PC-3 (cell line): ENCODE results near the gene FAM107B. TPM values are rescaled to one million over a fixed set of nuclear protein-coding genes. Genes with fewer than 3 reads are reported as not detected.

ENCODE experiments used
- ATAC-seq: fragments of 200-7000 bp; cut with Tn5 transposase; 2 replicates; pipeline ENCODE4 v1.9.1; 2020; ENCODE audit warnings: mild to moderate bottlenecking, moderate library complexity
- BruUV-seq: library from RNA; stranded (reverse); fragments of 400-500 nt; replicated peaks from 2 replicates; lab custom pipeline; 2021; lab: Mats Ljungman, UMichigan
- CTCF ChIA-PET: fragments of 300-600 bp; sonication (Branson Sonifier 250); formaldehyde crosslinking; loops from one replicate; lab custom pipeline; 2022; ENCODE audit warnings: antibody characterized with exemption; lab: Charles Lee
- POLR2A ChIA-PET: fragments of 300-600 bp; sonication (Branson Sonifier 250); formaldehyde crosslinking; loops from one replicate; lab custom pipeline; 2022; ENCODE audit warnings: antibody characterized with exemption; ENCODE audit not compliant: unreplicated experiment; lab: Charles Lee
- DNase-seq: peaks from one replicate; pipeline ENCODE4 v3.0.0-alpha.2; 2015
- H2AFZ ChIP-seq: fragments of 300-600 bp; sonication (generic); 2 replicates; pipeline ENCODE4 v1.6.0; 2016; ENCODE audit warnings: antibody characterized with exemption, low read length
- H3F3A ChIP-seq: fragments of 300-600 bp; sonication (generic); one replicate; pipeline ENCODE4 v1.6.0; 2017; ENCODE audit warnings: antibody characterized with exemption, low read length, control low read depth, mild to moderate bottlenecking; ENCODE audit not compliant: unreplicated experiment
- H3K27ac ChIP-seq: fragments of 300-600 bp; sonication (generic); 2 replicates; pipeline ENCODE4 v1.5.1; 2016; ENCODE audit warnings: mild to moderate bottlenecking, low read length
- H3K27me3 ChIP-seq: fragments of 300-600 bp; sonication (generic); 2 replicates; pipeline ENCODE4 v1.6.1; 2016; ENCODE audit warnings: low read length, mixed read lengths
- H3K36me3 ChIP-seq: fragments of 300-600 bp; sonication (generic); 2 replicates; pipeline ENCODE4 v1.6.1; 2016; ENCODE audit warnings: low read depth, mixed run types, low read length, mixed read lengths
- H3K4me1 ChIP-seq: fragments of 300-600 bp; sonication (generic); 2 replicates; pipeline ENCODE4 v1.5.1; 2016; ENCODE audit warnings: low read length; ENCODE audit not compliant: insufficient read depth
- H3K4me2 ChIP-seq: fragments of 300-600 bp; sonication (generic); 2 replicates; pipeline ENCODE4 v1.6.0; 2016; ENCODE audit warnings: low read length
- H3K4me3 ChIP-seq: fragments of 300-600 bp; sonication (generic); 2 replicates; pipeline ENCODE4 v1.5.1; 2016; ENCODE audit warnings: mild to moderate bottlenecking, low read length, mixed read lengths
- H3K79me2 ChIP-seq: fragments of 300-600 bp; sonication (generic); 2 replicates; pipeline ENCODE4 v1.6.1; 2017; ENCODE audit warnings: low read length, mixed read lengths
- H3K9ac ChIP-seq: fragments of 300-600 bp; sonication (generic); 2 replicates; pipeline ENCODE4 v1.6.0; 2016; ENCODE audit warnings: mild to moderate bottlenecking, low read length
- H3K9me2 ChIP-seq: fragments of 300-600 bp; sonication (generic); replicated peaks from 2 replicates; pipeline ENCODE4 v1.6.1; 2016; ENCODE audit warnings: mixed run types, low read length, mixed read lengths
- H3K9me3 ChIP-seq: fragments of 300-600 bp; sonication (generic); 2 replicates; pipeline ENCODE4 v1.6.1; 2016; ENCODE audit warnings: low read length, mixed read lengths
- H4K20me1 ChIP-seq: fragments of 300-600 bp; sonication (generic); 2 replicates; pipeline ENCODE4 v1.6.1; 2016; ENCODE audit warnings: low read length, mixed read lengths
- CTCF ChIP-seq: fragments of 300-600 bp; sonication (generic); conservative IDR thresholded peaks from 2 replicates; pipeline ENCODE4 v1.5.1; 2017; ENCODE audit warnings: antibody characterized with exemption, low read depth, mild to moderate bottlenecking, low read length
- EZH2 ChIP-seq: fragments of 300-600 bp; sonication (generic); IDR thresholded peaks from one replicate; pipeline ENCODE4 v1.6.1; 2017; ENCODE audit warnings: antibody characterized with exemption, mild to moderate bottlenecking, low read length; ENCODE audit not compliant: unreplicated experiment
- EZH2phosphoT487 ChIP-seq: fragments of 300-600 bp; sonication (generic); IDR thresholded peaks from 2 replicates; pipeline ENCODE4 v1.6.1; 2018; ENCODE audit warnings: mild to moderate bottlenecking, antibody characterized with exemption, low read length, borderline replicate concordance
- intact Hi-C: fragments of 100-400 bp; cut with micrococcal nuclease; formaldehyde crosslinking; loops from 2 replicates; pipeline ENCODE4 v1.9.0; 2023
- total RNA-seq: library from RNA; depleted of rRNA; stranded (reverse); fragments of >200 nt; gene quantifications from 2 replicates; pipeline ENCODE4 v1.2.3, GENCODE V29; 2014

FAM107B gene
- total RNA-seq, 1 experiment from 2014 or later = 36.6 TPM

GRCh38 chr10:14498326-14498725 is 276.4 kb downstream of the FAM107B start:
- ATAC-seq = no peak
- H3K9me2 ChIP-seq = no peaks in the 10 kb centered on the region
- H3F3A ChIP-seq = no peaks in the 10 kb centered on the region
- H3K9me3 ChIP-seq = no peaks in the 10 kb centered on the region
- no peak overlapping the region for H3K27ac ChIP-seq
- ChIA-PET CTCF (no interaction called here), POLR2A (no interaction called here)
- TF ChIP-seq CTCF (no peak), EZH2phosphoT487 (no peak), EZH2 (no peak)
- H3K27me3 ChIP-seq = no peaks in the 10 kb centered on the region
- no TSS peak for BruUV-seq
- no peak for DNase-seq
- no peaks in the 10 kb centered on the region for H4K20me1 ChIP-seq
- H3K4me3 ChIP-seq = no peak overlapping the region
- no peaks in the 10 kb centered on the region for H3K36me3 ChIP-seq
- H3K4me1 ChIP-seq = no peaks in the 10 kb centered on the region
- intact Hi-C loops = no loop called here
- H3K9ac ChIP-seq = no peak overlapping the region
- no peak overlapping the region for H3K4me2 ChIP-seq
- no peak overlapping the region for H2AFZ ChIP-seq
- no peaks in the 10 kb centered on the region for H3K79me2 ChIP-seq

DNA sequence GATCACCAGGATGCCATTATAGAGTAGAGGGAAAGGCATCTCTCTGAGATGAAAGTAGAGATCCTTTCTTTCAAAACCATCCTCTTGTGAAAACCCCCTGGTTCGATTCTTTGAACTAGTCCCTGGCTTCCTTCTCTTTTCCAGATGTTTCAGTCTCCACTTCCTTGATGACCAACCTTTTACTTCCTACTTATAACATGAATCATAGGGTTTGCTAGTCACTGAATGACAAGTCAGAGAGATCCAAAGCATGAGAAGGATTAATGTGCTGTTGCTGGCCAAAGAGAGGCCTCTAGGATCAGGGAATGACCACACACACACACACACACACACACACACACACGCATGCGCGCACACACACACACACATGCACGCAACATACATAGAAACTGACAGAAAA is 282.9 kb downstream of the FAM107B start:
- no peaks in the 10 kb centered on the region for H3K79me2 ChIP-seq
- H3K9ac ChIP-seq = no peak overlapping the region
- no TSS peak for BruUV-seq
- ATAC-seq (peak; percentile 24; the same call in 1 of the 2 replicates), DNase-seq (peak; percentile 18)
- H3K4me1 ChIP-seq = no peaks in the 10 kb centered on the region
- no peaks in the 10 kb centered on the region for H3F3A ChIP-seq
- CTCF ChIA-PET = no interaction called here
- no peak for TF ChIP-seq EZH2
- no peaks in the 10 kb centered on the region for H3K27me3 ChIP-seq
- POLR2A ChIA-PET = no interaction called here
- H3K27ac ChIP-seq = no peak overlapping the region
- H3K4me2 ChIP-seq = no peak overlapping the region
- H3K9me3 ChIP-seq = no peaks in the 10 kb centered on the region
- H3K36me3 ChIP-seq = no peaks in the 10 kb centered on the region
- no peak overlapping the region for H3K4me3 ChIP-seq
- H4K20me1 ChIP-seq = no peaks in the 10 kb centered on the region
- no peak overlapping the region for H2AFZ ChIP-seq
- H3K9me2 ChIP-seq = no peaks in the 10 kb centered on the region
- intact Hi-C loops = no loop called here

DNA sequence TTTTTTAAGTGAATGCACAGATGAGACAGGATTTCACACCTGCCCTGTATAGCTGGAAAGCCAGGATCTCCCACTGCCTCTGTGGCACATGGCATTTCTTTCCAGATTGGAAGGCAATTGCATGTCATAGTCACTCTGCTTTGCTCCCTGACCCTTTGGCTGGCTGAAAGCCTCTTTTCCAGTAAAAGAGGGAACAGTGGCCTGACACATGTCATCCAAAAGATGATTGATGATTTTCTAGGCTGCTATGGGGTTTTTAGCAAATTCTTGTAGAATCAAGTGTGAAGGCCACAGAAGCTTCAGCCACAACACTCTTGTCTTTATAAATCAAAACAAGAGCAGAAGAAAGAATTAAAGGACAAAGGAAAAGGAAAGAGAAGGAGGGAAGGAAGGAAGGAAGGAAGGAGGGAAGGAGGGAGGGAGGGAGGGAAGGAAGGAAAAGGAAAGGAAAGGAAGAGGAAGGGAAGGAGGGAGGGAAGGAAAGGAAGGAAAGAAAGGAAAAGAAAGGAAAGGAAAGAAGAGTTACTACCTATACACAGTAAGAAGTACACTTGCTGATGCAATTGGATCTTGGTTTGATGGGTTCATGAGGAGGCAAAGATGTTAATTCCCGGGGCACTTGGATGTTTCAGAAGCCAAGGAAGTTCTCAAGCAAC is 285.0 kb downstream of the FAM107B start:
- no TSS peak for BruUV-seq
- POLR2A ChIA-PET = no interaction called here
- Histone ChIP-seq H3K9ac (no peak overlapping the region), H3F3A (no peaks in the 10 kb centered on the region), H3K79me2 (no peaks in the 10 kb centered on the region), H3K9me3 (no peaks in the 10 kb centered on the region), H3K36me3 (no peaks in the 10 kb centered on the region), H3K9me2 (no peaks in the 10 kb centered on the region), H3K27me3 (no peaks in the 10 kb centered on the region), H3K4me1 (no peaks in the 10 kb centered on the region), H4K20me1 (no peaks in the 10 kb centered on the region), H3K4me2 (no peak overlapping the region), H3K4me3 (no peak overlapping the region), H2AFZ (no peak overlapping the region), H3K27ac (no peak overlapping the region)
- DNase-seq = no peak
- TF ChIP-seq EZH2phosphoT487 (no peak), EZH2 (no peak), CTCF (no peak)
- ATAC-seq = no peak
- CTCF ChIA-PET = no interaction called here
- intact Hi-C loops = no loop called here
